GM21723 (cell line): Measurements from ENCODE around the gene RAB5IF.
"Not testable (repeated sequence)": the region's sequence is repeated elsewhere in the genome, so short reads cannot be mapped to it uniquely, and the experiment has no call there.

Experiments used
- ATAC-seq: cut with Tn5 transposase; IDR thresholded peaks from one replicate; pipeline ENCODE4 v1.9.1; 2021; ENCODE audit warnings: mild to moderate bottlenecking, moderate library complexity; ENCODE audit not compliant: unreplicated experiment

Gene RAB5IF

GRCh38 chr20:36628076-36628475 is 22.5 kb downstream of the RAB5IF start:
- ATAC-seq = no peak

- no peak for ATAC-seq
Observed at GRCh38 chr20:36629719-36630681, 24.4 kb downstream of the RAB5IF start.

DNA sequence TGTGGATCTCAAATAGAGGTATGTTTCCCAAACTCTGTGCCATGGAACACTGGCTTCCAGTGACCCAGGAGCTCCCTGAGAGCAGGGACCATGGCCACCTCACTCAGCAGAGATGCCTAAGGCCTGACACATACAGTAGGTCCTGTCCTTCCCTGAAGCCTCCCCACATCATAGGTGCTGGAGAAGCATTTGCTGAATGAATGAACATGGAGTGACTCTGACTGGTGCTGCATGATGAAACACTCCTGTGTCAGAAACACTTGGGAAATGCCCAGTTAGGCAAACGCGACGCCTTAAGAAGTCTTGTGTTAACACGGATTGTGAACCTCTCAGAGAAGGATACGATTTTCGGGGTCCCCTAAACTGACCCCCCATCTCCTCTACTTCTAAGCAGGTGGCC is 26.1 kb downstream of the RAB5IF start:
- ATAC-seq = no peak

GRCh38 chr20:36632147-36632486 is 26.5 kb downstream of the RAB5IF start:
- no peak for ATAC-seq

DNA sequence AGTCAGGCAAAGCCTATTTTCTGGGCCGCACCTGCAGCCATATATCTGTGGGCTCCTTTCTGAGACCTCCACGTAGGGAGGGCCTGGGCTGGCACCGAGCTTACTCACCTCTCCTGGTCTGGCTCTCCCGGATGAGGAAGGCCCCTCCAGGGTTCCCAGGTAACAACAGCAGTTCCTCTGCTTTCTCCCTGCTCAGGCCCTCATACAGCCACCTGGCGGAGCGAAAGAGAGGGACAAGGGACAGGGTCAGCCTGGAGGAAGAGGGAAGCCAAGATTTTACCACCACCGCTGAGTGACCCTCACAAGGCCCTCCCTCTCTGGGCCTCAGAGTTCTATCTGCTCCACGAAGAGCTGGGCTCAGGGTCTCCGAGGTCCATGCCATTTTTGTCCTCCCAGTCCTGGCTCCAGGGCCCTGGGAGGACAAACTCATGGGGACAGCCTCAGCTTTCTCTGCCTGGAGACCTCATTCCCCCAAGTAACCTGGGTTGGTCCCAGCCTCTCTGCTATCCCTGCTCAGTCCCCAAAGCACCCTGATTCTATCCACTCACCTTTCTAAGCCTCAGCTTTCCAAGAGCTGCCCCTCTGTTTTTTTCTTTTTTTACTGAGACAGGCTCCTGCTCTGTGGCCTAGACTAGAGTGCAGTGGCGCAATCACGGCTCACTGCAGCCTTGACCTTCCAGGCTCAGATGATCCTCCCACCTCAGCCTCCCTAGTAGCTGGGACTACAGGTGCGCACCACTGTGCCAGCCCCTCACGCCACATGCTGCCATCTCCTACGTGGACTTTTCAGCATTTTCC is 27.1 kb downstream of the RAB5IF start:
- ATAC-seq = no peak

DNA sequence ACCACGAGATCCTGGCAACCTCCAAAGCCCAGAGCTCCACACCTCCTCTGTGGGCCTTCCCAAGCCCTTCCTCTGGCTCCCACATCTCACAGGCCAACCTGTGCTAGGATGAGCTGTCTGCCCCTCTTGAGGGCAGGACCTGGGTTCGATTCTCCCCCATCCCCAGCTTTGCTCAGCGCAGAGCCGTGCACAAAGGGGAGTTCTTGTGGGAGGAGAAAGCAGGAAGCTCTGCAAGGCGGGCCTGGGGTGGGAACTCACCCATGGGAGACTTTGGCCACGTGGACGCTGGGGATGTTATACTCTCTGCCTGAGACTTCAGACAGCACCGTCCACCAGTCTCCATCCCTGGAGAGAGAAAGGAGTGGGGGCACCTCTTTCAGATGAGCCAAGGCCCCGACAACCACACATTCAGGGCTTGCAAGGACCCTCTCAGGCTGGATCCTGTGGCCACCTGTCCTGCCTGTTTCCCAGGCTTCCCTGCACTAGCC is 27.8 kb downstream of the RAB5IF start:
- no peak for ATAC-seq

- ATAC-seq = no peak
Observed at GRCh38 chr20:36634342-36634741, 28.8 kb downstream of the RAB5IF start.

DNA sequence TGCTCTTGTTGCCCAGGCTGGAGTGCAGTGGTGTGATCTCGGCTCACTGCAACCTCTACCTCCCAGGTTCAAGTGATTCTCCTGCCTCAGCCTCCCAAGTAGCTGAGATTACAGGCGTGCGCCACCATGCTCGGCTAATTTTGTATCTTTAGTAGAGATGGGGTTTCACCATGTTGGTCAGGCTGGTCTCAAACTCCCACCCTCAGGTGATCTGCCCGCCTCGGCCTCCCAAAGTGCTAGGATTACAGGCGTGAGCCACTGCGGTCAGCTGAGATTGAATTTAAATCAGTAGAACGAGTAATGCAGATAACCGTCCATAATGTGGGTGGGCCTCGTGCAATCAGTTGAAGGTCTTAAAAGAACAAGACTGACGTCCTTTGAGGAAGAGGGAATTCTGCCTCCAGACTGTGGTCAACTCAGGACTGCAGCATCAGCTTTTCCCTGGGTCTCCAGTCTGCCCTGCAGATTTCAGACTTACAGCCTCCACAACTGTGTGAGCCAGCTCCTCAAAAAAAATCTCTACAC is 33.4 kb downstream of the RAB5IF start:
- ATAC-seq = not testable (repeated sequence)

- no peak for ATAC-seq
Observed at GRCh38 chr20:36641506-36641843, 35.9 kb downstream of the RAB5IF start.

GRCh38 chr20:36642136-36642535 is 36.6 kb downstream of the RAB5IF start:
- no peak for ATAC-seq

GRCh38 chr20:36644032-36644705 is 38.6 kb downstream of the RAB5IF start:
- ATAC-seq = no peak

DNA sequence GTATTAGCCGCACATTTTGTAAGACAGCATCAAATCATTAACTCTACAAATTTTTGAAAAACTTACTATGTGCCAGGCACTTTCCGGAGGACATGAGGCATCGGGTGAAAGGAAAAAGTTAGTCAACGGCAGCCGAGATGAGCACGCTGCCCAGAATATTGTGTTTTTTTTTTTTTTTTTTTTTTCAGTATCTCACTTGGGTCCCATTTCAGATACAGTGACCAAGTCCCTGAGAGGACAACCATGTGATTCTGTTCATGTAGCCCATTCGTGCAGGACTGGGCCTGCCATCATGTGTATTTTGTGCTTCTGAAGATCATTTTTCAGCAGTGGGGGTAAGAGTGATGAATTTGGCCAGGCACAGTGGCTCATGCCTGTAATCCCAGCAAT is 39.1 kb downstream of the RAB5IF start:
- ATAC-seq = no peak

DNA sequence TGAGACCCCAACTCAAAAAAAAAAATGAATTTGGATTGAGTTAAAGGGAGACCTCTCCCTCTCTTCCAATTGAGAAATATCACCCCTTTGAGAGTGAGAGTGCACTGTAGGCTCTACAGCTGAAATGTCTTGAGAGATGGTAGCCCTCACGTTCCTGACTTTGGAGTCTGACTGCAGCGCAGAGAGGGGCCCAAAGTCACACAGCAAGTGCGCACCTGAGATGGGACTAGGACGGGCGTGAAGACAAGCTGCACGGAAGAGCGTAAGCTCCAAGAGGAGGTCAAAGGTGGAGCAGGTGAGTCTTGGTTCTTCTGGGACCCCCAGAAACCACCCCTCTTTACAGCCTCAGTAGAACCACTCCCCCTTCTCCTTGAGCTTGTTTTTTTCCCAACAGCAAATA is 39.8 kb downstream of the RAB5IF start:
- no peak for ATAC-seq

DNA sequence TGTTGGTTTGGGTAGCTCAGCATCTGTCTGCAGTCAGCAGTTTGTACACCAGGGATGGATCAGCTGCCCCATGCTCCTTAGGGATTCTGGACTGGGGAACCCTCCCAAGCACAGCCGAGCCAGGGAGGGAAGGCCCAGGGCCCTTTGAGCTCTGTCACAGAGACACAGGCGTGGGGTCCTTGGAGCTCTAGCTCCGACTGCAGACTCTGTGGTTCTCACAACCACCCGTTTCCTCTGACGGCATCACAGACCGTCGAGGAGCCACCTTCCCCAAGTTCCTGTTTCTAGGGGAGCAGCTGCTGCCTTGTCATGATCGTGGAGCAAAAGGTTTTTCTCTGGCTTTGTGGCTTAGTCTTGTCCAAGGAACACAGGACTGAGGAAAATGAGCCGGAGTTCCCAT is 40.4 kb downstream of the RAB5IF start, which contains the start of gene SLA2:
TSS of gene SLA2 (minus strand) at position 199 of the 400 bp plus-strand sequence. CDS start 4,861 bp downstream, outside the sequence.
- ATAC-seq = no peak

DNA sequence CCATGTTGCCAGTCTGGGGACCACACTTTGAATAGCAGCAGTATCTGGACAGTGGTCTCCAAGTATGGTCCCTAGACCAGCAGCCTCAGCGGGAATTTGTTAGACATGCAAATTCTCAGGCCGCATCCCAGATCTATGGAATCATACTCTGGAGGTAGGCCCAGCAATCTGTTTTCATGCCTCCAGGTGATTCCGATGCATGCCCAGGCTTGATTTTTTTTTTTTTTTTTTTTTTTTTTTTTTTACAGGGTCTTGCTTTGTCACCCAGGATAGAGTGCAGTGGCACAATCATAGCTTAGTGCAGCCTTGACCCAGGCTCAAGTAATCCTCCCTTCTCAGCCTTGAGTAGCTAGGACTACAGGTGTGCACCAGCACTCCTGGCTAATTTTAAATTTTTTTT is 41.1 kb downstream of the RAB5IF start:
- ATAC-seq = no peak

DNA sequence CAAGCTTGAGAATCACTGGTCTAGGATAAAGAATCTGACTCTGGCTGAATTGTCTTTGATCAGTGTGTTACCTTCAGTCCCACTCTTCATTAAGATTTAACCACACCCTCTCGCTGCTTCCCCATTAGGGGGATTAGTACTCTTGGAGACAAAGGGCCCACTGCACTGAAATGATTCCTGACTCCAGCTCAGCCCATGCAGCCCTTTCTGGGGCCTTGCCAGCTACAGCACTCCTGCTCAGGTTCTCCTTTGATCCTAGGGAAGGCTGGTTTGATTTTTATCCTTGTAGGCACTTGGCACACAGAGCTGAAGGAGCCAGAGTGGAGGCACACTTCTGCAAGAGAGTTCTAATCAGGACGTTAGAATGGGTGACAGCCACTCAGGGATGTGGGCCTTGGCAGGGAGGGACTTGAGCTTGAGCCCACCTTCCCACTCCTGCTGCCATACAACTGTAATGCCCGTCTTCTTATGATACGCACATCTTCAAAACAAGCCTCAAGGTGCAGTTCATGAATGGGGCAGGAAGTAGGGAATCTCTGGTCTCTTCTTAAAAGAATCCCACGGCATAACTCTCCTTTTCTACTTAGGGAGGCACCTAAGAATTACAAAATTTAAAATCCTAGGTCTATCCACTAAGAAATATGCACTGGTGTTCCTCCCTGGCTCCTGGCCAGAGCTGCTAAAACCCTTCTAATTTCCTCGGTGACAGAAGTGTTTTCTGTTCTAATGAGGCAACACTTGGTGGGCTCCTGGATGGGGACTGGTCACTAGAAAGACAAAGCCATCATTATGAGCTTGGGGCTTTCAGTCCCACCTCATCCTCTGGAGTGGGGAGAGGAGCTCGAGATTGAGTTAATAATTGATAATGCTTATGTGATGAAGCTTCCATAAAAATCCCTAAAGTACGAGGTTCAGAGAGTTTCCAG is 41.9 kb downstream of the RAB5IF start:
- ATAC-seq = no peak

DNA sequence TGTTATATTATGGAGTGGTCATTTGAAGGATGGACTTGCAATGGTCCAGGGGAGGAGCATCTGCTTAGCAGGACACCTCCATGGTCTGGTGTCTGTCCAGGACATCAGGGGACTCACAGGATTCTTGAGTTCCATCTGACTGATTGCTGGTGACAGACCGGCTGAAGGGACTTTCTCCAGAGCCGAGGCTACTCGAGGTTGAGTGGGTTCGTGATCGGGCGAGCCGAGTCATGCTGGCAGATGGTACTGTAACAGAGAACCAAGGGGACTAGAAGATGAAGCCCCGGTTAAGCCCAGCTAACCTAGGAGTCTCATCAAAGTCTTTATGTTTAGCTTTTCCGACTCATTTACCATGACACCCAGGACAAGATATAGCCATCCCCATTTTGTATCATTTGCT is 47.9 kb downstream of the RAB5IF start:
- ATAC-seq = no peak

- ATAC-seq = no peak
Observed at GRCh38 chr20:36654506-36654905, 48.9 kb downstream of the RAB5IF start.

- no peak for ATAC-seq
Observed at GRCh38 chr20:36655004-36655403, 49.4 kb downstream of the RAB5IF start.

DNA sequence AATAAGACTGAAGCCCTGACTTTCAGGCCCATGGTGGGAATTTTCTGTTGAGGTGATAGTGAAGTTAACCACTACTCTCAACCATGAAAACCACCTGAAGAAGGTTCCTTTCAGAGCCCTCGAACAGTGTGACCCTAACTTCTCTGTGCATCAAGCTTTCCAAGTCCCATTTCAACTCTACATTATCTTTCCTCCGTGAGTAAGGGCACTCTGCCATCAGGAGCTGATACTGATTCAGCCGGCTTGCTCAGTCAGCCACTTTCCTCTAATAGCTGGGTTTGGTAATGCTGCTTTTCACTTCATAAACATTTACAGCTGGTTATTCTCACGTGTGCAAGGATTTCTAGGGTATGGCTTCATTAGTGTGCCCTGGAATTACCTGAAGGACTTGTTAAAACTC is 51.2 kb downstream of the RAB5IF start:
- no peak for ATAC-seq
